HepG2 (cell line): ENCODE results near the gene ZSWIM2. TPM values are rescaled to one million over a fixed set of nuclear protein-coding genes. Genes with fewer than 3 reads are reported as not detected.

ENCODE experiments used
- ATAC-seq: fragments of 200-7000 bp; cut with Tn5 transposase; 3 replicates; pipeline ENCODE4 v1.9.1; 2020; ENCODE audit warnings: mild to moderate bottlenecking, moderate library complexity
- BruUV-seq: library from RNA; stranded (reverse); fragments of 400-500 nt; replicated peaks from 2 replicates; lab custom pipeline; 2021; lab: Mats Ljungman, UMichigan
- CTCF ChIA-PET: fragments of 300-600 bp; formaldehyde crosslinking; extraction: SDS; loops from one replicate; lab custom pipeline; 2021; ENCODE audit warnings: low total read pairs, inconsistent platforms, low intra/inter-chr PET ratio; lab: Yijun Ruan, JAX
- POLR2A ChIA-PET: fragments of 350-600 bp; sonication (Branson Sonifier 250); formaldehyde crosslinking; loops from one replicate; lab custom pipeline; 2020; ENCODE audit warnings: antibody characterized with exemption, inconsistent platforms; lab: Yijun Ruan, JAX
- DNase-seq: peaks from one replicate; pipeline ENCODE4 v3.0.0-alpha.2; 2015; ENCODE audit warnings: low spot score
- FAIRE-seq: peaks from 3 replicates; lab custom pipeline; 2011; peaks lifted over from hg19 to GRCh38; lab: Jason Lieb, UNC
- H2AFZ ChIP-seq: one replicate; pipeline ENCODE4 v1.6.1; 2011; ENCODE audit warnings: low read length, inconsistent platforms
- H3K27ac ChIP-seq: fragments of 300-600 bp; 3 replicates; pipeline ENCODE4 v1.8.0; 2011; ENCODE audit warnings: mixed run types, mild to moderate bottlenecking, mixed read lengths, low read length, inconsistent platforms; ENCODE audit not compliant: insufficient read depth; ENCODE audit errors: extremely low read length
- H3K27me3 ChIP-seq, 2 experiments: fragments of 200-600 bp in 1 of 2; 2 replicates in 1 of 2; 3 replicates in 1 of 2; pipeline versions ENCODE4 v1.6.0 to v1.8.0; 2011; ENCODE audit warnings: low read length in 2 of 2, mild to moderate bottlenecking in 2 of 2, moderate library complexity in 2 of 2, inconsistent platforms in 1 of 2; ENCODE audit not compliant: insufficient read depth in 2 of 2, control insufficient read depth in 1 of 2
- H3K36me3 ChIP-seq, 2 experiments: fragments of 200-600 bp in 1 of 2; replicated peaks in 1 of 2; 2 replicates in 1 of 2; 3 replicates in 1 of 2; pipeline versions ENCODE4 v1.5.1 to v1.8.0; 2011; ENCODE audit warnings: low read length in 2 of 2, inconsistent platforms in 1 of 2; ENCODE audit not compliant: insufficient read depth in 2 of 2, control insufficient read depth in 1 of 2
- H3K4me1 ChIP-seq: 2 replicates; pipeline ENCODE4 v1.5.1; 2012; ENCODE audit warnings: low read length, inconsistent platforms; ENCODE audit not compliant: insufficient read depth
- H3K4me2 ChIP-seq: 2 replicates; pipeline ENCODE4 v1.6.0; 2011; ENCODE audit warnings: low read depth, low read length, inconsistent platforms
- H3K4me3 ChIP-seq, 3 experiments: fragments of 200-600 bp in 1 of 3; sonication (generic), shearing (Covaris generic) in 1 of 3; replicated peaks in 1 of 3; 2 replicates each; pipeline ENCODE4 v1.5.1; 2011 to 2016; ENCODE audit warnings: low read length in 3 of 3, inconsistent platforms in 2 of 3, low read depth in 2 of 3, mild to moderate bottlenecking in 2 of 3, control low read depth in 1 of 3, mixed read lengths in 1 of 3; ENCODE audit not compliant: insufficient read depth in 1 of 3
- H3K79me2 ChIP-seq: one replicate; pipeline ENCODE4 v1.6.1; 2011; ENCODE audit warnings: low read length, inconsistent platforms; ENCODE audit not compliant: insufficient read depth
- H3K9ac ChIP-seq: 2 replicates; pipeline ENCODE4 v1.6.0; 2011; ENCODE audit warnings: mild to moderate bottlenecking, low read depth, low read length, inconsistent platforms; ENCODE audit not compliant: insufficient read depth
- H3K9me3 ChIP-seq: 2 replicates; pipeline ENCODE4 v1.5.1; 2012; ENCODE audit warnings: mild to moderate bottlenecking, low read length
- H4K20me1 ChIP-seq: 2 replicates; pipeline ENCODE4 v1.6.0; 2011; ENCODE audit warnings: inconsistent platforms, mild to moderate bottlenecking, low read length, moderate library complexity; ENCODE audit not compliant: insufficient read depth
- FOXK1 ChIP-seq: sonication (generic); formaldehyde crosslinking; IDR thresholded peaks from 2 replicates; pipeline ENCODE4 v1.4.0; 2020; ENCODE audit warnings: low read depth, missing genetic modification reagents, borderline replicate concordance
- PTBP1 ChIP-seq: fragments of 200-400 bp; formaldehyde crosslinking; IDR thresholded peaks from 2 replicates; pipeline ENCODE4 v1.6.1; 2018; ENCODE audit warnings: low read length, low read depth; ENCODE audit not compliant: poor library complexity, severe bottlenecking
- TCF7L2 ChIP-seq: IDR thresholded peaks from 2 replicates; pipeline ENCODE4 v1.6.1; 2011; ENCODE audit warnings: mild to moderate bottlenecking, low read depth, low read length, moderate library complexity
- ZNF569 ChIP-seq: sonication (generic); formaldehyde crosslinking; IDR thresholded peaks from 2 replicates; pipeline ENCODE4 v1.5.0; 2020; ENCODE audit warnings: mild to moderate bottlenecking, missing genetic modification reagents, moderate library complexity, borderline replicate concordance
- ZSCAN21 ChIP-seq: sonication (generic); formaldehyde crosslinking; IDR thresholded peaks from 2 replicates; pipeline ENCODE4 v1.8.0; 2022; ENCODE audit warnings: mild to moderate bottlenecking, missing genetic modification reagents, moderate library complexity, borderline replicate concordance
- WGBS: methylation state at CpG from one replicate; pipeline ENCODE4 v1.1.6; 2017; ENCODE audit warnings: low lambda C conversion rate; 5-methylcytosine and 5-hydroxymethylcytosine counted together
- in situ Hi-C: cut with HindIII; loops from 2 replicates; pipeline ENCODE4 v1.10.0; 2017; ENCODE audit warnings: low pct_unique_long_range_greater_than_20kb; ENCODE audit not compliant: extremely low pct_ligation_motif_present
- intact Hi-C: fragments of 100-400 bp; cut with micrococcal nuclease; formaldehyde crosslinking; loops from one replicate; pipeline ENCODE4 v1.10.0; 2022; ENCODE audit not compliant: unreplicated experiment
- polyA plus RNA-seq, 8 experiments: library from polyadenylated mRNA; depleted of rRNA in 3 of 8; stranded (reverse) in 7 of 8; unstranded in 1 of 8; fragments of >200 nt; fragmentation: Illumina TruSeq in 4 of 8; extraction: Trizol in 4 of 8; gene quantifications; 2 replicates each; pipeline versions ENCODE4 v1.2.1 to v1.2.3, GENCODE V29; 2011 to 2016; ENCODE audit warnings: low read depth in 4 of 8, missing spikeins in 1 of 8, mixed read lengths in 1 of 8; ENCODE audit not compliant: insufficient read depth in 1 of 8
- total RNA-seq, 5 experiments: library from RNA; depleted of rRNA; stranded (reverse); fragments of >200 nt; fragmentation: Illumina TruSeq; extraction: Trizol; gene quantifications; 2 replicates each; pipeline ENCODE4 v1.2.3, GENCODE V29; 2016; ENCODE audit warnings: low read depth in 1 of 5
- TF ChIP-seq, protein P1 (sequence below): sonication (generic); formaldehyde crosslinking; IDR thresholded peaks from 2 replicates; pipeline ENCODE4 v1.5.1; 2020; ENCODE audit warnings: mild to moderate bottlenecking, missing genetic modification reagents

ZSWIM2 gene
- total and polyA plus RNA-seq, 2 of the 13 experiments (the other 11 are each of a cell fraction or from before 2014, with no cell fraction given) = not detected

DNA sequence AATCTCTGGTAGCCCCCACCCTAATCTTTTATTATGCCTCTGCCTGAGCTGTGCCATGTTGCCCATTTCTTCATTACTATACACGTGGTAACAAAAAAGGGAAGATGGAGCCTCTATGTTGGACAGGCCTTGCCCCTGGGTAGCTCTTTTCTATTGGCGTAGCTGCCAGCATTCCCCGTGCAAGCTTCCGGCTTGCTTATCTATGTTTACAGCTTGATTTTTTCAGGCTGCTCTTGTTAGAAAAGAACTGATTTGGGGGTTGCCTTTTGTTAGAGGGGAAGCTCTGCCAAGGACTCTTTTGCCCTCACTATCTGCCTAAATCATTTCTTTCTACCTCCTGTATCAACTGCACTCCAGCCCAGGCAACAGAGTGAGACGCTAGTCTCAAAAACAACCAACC is 45.5 kb upstream of the ZSWIM2 start (continued):
- TF ChIP-seq, protein P1, sequence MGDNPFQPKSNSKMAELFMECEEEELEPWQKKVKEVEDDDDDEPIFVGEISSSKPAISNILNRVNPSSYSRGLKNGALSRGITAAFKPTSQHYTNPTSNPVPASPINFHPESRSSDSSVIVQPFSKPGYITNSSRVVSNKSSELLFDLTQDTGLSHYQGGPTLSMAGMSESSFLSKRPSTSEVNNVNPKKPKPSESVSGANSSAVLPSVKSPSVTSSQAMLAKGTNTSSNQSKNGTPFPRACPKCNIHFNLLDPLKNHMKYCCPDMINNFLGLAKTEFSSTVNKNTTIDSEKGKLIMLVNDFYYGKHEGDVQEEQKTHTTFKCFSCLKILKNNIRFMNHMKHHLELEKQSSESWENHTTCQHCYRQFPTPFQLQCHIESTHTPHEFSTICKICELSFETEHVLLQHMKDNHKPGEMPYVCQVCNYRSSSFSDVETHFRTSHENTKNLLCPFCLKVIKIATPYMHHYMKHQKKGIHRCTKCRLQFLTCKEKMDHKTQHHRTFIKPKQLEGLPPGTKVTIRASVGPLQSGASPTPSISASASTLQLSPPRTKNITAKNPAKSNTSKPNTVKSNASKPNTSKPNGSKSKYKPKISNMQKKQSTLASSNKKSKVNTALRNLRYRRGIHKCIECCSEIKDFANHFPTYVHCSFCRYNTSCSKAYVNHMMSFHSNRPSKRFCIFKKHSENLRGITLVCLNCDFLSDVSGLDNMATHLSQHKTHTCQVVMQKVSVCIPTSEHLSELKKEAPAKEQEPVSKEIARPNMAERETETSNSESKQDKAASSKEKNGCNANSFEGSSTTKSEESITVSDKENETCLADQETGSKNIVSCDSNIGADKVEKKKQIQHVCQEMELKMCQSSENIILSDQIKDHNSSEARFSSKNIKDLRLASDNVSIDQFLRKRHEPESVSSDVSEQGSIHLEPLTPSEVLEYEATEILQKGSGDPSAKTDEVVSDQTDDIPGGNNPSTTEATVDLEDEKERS (CRISPR knock-in tag) = no peak
- TF ChIP-seq ZNF569 (CRISPR knock-in tag) = no peak
- TF ChIP-seq, all 625 proteins: peak for 0

DNA sequence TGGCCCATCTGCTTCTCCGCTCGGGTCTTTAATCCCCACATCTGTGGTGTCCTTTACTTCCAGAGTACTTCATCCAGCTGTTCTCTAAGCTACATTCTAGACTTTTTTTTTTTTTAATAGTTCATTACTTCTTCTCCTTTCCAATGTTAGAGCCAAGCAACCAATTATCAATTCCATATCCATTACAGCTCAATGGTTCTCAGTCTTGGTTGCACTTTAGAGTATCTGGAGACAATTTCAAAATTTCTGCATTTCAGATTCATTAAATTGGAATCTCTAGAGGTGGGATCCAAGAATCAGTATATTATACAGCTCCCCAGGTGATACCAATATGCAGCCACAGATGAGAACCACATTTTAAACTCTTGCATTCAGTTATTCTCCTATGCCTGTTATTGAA is 43.9 kb upstream of the ZSWIM2 start:
- Histone ChIP-seq H3K79me2 (no peaks in the 10 kb centered on the region), H4K20me1 (no peaks in the 10 kb centered on the region), H3K4me3 (no peak overlapping the region), H3K9ac (no peak overlapping the region), H3K27me3 (no peaks in the 10 kb centered on the region), H2AFZ (no peak overlapping the region), H3K4me2 (no peak overlapping the region), H3K36me3 (no peaks in the 10 kb centered on the region), H3K4me1 (no peaks in the 10 kb centered on the region), H3K27ac (no peak overlapping the region), H3K9me3 (no peaks in the 10 kb centered on the region)
- intact Hi-C loops (no loop called here), in situ Hi-C loops (no loop called here)
- WGBS = 32% methylated on average over 2 of the region's 2 CpGs
- POLR2A ChIA-PET = no interaction called here
- ATAC-seq = no peak
- CTCF ChIA-PET = no interaction called here
- TF ChIP-seq TCF7L2 = no peak
- no peak for FAIRE-seq
- no TSS peak for BruUV-seq
- no peak for DNase-seq

DNA sequence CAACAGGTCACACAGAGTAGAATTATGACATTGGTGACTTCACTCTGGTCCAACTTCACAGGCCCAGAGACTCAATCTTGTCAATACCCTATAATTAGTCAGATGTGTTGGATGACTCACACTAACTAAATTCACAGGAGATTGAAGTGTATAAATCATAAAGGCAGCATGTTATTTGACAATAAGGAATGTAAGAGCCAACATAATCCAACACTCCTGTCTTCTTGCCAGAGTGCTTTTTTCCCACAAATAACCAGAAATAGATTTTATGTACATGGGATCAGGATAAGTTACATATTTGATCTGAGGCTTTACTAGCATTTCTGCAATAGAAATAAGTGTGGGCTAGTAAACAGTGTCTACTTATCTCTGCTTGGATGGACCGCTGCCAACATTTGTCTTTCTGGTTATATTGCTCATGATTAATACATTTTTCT is 42.2 kb upstream of the ZSWIM2 start:
- H3K4me2 ChIP-seq = no peak overlapping the region
- no TSS peak for BruUV-seq

More for the DNA sequence above, 42.2 kb upstream of the ZSWIM2 start:
- Histone ChIP-seq H3K4me3 (no peak overlapping the region), H3K9me3 (no peaks in the 10 kb centered on the region), H4K20me1 (no peaks in the 10 kb centered on the region), H2AFZ (no peak overlapping the region), H3K4me1 (no peaks in the 10 kb centered on the region), H3K27me3 (no peaks in the 10 kb centered on the region), H3K36me3 (no peaks in the 10 kb centered on the region), H3K79me2 (no peaks in the 10 kb centered on the region), H3K9ac (no peak overlapping the region), H3K27ac (no peak overlapping the region)
- TF ChIP-seq ZSCAN21 = no peak
- TF ChIP-seq PTBP1 = no peak
- TF ChIP-seq FOXK1 = no peak
- ATAC-seq (no peak), FAIRE-seq (no peak), DNase-seq (no peak)
- ChIA-PET CTCF (no interaction called here), POLR2A (no interaction called here)
- in situ Hi-C loops = no loop called here
- 0% methylated on average over 1 of the region's 1 CpG for WGBS
- intact Hi-C loops = no loop called here
